OCI-LY3 (cell line): ENCODE results near the gene GRSF1.

ENCODE experiments used
- EZH2phosphoT487 ChIP-seq: fragments of 200-600 bp; shearing (Covaris generic); IDR thresholded peaks from 2 replicates; pipeline ENCODE4 v1.6.1; 2018; ENCODE audit warnings: antibody characterized with exemption, mixed run types, low read depth
- TF ChIP-seq, protein P1 (sequence below): fragments of 200-600, 300-600 bp; sonication (generic); IDR thresholded peaks from 2 replicates; pipeline ENCODE4 v1.5.1; 2014; ENCODE audit warnings: antibody characterized with exemption, low read length, low read depth

DNA sequence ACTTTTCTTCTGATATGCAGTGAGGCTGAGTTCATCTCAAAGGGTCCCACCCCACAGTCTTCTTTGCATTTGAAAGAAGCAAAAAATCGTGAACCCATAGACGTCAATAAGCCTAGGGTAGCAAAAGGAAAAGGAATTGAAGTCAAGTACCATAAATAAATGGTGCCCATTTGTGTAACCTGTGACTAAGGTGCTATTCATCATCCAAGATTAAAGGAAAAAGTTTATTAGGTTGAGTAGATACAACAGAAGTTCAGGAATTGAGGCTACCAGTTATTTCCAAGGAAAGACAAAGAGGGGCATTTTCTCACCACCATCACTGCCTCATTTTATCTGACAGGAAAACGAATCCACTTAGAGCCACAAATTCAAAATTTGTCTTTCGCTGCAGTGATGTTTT lies 18.8 kb upstream of the GRSF1 start:
- TF ChIP-seq, protein P1, sequence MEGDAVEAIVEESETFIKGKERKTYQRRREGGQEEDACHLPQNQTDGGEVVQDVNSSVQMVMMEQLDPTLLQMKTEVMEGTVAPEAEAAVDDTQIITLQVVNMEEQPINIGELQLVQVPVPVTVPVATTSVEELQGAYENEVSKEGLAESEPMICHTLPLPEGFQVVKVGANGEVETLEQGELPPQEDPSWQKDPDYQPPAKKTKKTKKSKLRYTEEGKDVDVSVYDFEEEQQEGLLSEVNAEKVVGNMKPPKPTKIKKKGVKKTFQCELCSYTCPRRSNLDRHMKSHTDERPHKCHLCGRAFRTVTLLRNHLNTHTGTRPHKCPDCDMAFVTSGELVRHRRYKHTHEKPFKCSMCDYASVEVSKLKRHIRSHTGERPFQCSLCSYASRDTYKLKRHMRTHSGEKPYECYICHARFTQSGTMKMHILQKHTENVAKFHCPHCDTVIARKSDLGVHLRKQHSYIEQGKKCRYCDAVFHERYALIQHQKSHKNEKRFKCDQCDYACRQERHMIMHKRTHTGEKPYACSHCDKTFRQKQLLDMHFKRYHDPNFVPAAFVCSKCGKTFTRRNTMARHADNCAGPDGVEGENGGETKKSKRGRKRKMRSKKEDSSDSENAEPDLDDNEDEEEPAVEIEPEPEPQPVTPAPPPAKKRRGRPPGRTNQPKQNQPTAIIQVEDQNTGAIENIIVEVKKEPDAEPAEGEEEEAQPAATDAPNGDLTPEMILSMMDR, result no peak
- TF ChIP-seq EZH2phosphoT487, result no peak
